Lower lobe of right lung (tissue), 2 donors: Measurements from ENCODE around the gene MEG3. TPM values are rescaled to one million over a fixed set of nuclear protein-coding genes. Genes with fewer than 3 reads are reported as not detected.

Experiments
- ATAC-seq, 2 donors: fragments of 200-7000 bp; cut with Tn5 transposase; one replicate each; pipeline ENCODE4 v1.9.1; 2020 to 2022; ENCODE audit warnings: mild to moderate bottlenecking in 2 of 2, moderate library complexity in 2 of 2
- DNase-seq: peaks from one replicate; pipeline ENCODE4 v3.0.0-alpha.2; 2020
- H3K27ac ChIP-seq: fragments of 200-600 bp; one replicate; pipeline ENCODE4 v1.8.0; 2022
- H3K27me3 ChIP-seq: fragments of 200-600 bp; one replicate; pipeline ENCODE4 v1.8.0; 2022; ENCODE audit warnings: low read depth
- H3K36me3 ChIP-seq: fragments of 200-600 bp; one replicate; pipeline ENCODE4 v1.8.0; 2022; ENCODE audit warnings: mild to moderate bottlenecking
- H3K4me1 ChIP-seq: fragments of 200-600 bp; one replicate; pipeline ENCODE4 v1.8.0; 2022
- H3K4me3 ChIP-seq: fragments of 200-600 bp; one replicate; pipeline ENCODE4 v1.8.0; 2022; ENCODE audit warnings: mild to moderate bottlenecking
- H3K9me3 ChIP-seq: fragments of 200-600 bp; one replicate; pipeline ENCODE4 v1.8.0; 2022
- intact Hi-C: fragments of 100-400 bp; cut with DNase I; formaldehyde crosslinking; loops from one replicate; pipeline ENCODE4 v1.11.0; 2022
- total RNA-seq: library from RNA; stranded (reverse); fragmentation: NEBNext Ultra II Directional; extraction: Animal tissue kit (Norgen Biotek cat#: 25700); gene quantifications from one replicate; pipeline ENCODE4 v1.2.1, GENCODE V29; 2021
- TF ChIP-seq, protein P1 (sequence below): fragments of 200-600 bp; IDR thresholded peaks from one replicate; pipeline ENCODE4 v1.8.0; 2022; ENCODE audit warnings: antibody characterized with exemption, mild to moderate bottlenecking
- donor health status: DM: no; HTN: yes; CAD: no; lungs with severe emphysema.

Gene MEG3
- total RNA-seq, 1 donor from 2014 or later: 16.6 TPM

DNA sequence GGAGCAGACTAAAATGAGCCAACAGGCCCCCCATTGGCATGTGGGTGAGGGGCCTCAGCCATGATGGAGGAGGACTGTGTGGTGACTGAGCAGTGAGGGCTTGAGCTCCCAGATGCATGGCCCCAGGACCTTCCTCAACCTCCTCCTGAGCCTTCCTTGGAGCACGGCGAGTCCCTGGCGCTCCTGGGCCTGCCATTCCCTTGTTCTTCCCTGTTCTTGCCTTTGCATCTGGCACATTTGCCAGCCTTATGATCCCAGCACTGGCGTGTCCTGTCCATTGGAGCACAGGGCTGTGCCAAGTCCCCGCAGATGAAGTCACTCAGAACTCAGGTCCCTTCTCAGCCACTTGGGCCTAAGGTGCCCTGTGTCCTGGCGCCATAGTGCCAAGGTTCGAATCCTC lies 40.3 kb upstream of the MEG3 start:
- Histone ChIP-seq H3K27me3 (peaks cover 8% of the 10 kb centered on the region), H3K4me3 (no peak overlapping the region), H3K36me3 (no peaks in the 10 kb centered on the region), H3K27ac (no peak overlapping the region), H3K9me3 (no peaks in the 10 kb centered on the region), H3K4me1 (no peaks in the 10 kb centered on the region)
- TF ChIP-seq, protein P1, sequence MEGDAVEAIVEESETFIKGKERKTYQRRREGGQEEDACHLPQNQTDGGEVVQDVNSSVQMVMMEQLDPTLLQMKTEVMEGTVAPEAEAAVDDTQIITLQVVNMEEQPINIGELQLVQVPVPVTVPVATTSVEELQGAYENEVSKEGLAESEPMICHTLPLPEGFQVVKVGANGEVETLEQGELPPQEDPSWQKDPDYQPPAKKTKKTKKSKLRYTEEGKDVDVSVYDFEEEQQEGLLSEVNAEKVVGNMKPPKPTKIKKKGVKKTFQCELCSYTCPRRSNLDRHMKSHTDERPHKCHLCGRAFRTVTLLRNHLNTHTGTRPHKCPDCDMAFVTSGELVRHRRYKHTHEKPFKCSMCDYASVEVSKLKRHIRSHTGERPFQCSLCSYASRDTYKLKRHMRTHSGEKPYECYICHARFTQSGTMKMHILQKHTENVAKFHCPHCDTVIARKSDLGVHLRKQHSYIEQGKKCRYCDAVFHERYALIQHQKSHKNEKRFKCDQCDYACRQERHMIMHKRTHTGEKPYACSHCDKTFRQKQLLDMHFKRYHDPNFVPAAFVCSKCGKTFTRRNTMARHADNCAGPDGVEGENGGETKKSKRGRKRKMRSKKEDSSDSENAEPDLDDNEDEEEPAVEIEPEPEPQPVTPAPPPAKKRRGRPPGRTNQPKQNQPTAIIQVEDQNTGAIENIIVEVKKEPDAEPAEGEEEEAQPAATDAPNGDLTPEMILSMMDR: no peak
- ATAC-seq: no peak
- intact Hi-C loops: no loop called here
- DNase-seq: no peak

DNA sequence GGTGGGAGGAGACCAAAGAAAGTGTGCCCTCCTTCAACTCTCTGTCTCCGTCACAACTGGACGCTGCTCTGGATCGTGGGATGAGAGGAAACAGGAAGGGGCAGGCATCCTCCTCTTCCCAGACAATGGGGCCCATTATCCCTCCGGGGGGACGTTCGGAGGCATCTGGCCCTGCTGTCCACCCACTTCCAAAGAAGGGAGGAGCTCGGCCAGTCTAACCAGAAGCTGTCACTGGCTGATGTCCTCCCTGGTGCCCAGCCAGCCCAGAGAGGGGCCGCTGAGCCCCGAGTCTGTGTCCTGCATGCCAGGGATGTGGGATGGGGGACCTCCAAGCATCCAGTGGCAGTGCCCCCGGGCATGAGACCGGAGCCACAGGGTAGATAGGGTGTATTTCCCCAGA lies 39.8 kb upstream of the MEG3 start:
- Histone ChIP-seq H3K27ac (no peak overlapping the region), H3K4me3 (no peak overlapping the region), H3K4me1 (no peaks in the 10 kb centered on the region), H3K27me3 (peaks cover 8% of the 10 kb centered on the region), H3K36me3 (no peaks in the 10 kb centered on the region), H3K9me3 (no peaks in the 10 kb centered on the region)
- no peak for DNase-seq
- intact Hi-C loops: no loop called here
- no peak for ATAC-seq
- TF ChIP-seq, protein P1: no peak

DNA sequence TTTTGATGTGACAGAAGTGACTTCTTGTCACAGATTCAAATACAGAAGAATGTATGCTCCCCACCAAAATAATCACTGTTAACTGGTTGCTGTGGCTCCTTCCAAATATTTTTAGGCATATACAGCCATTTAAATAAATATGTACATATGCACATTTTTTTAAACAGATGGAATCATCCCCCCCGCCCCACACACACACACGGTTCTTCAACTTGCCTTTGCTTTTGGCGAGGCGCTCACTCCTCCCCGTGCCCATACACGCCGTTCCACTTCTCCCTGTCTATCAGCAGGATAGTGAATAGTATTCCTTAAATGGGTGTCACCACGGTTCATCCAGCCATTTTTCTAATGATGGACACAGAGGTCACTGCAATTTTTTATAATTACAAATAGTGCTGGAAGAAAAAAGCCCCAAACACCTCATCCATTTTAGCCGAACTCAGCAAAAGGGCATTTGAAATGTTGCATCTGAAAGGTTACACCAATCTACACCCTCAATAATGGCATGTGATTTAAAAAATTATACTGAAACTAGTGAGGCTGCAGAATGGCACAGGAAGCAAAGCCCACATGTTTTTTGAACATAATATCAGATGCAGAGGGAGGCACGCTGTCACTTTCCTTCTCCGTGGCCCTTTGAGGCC lies 39.2 kb upstream of the MEG3 start:
- Histone ChIP-seq H3K9me3 (no peaks in the 10 kb centered on the region), H3K4me3 (no peak overlapping the region), H3K4me1 (no peaks in the 10 kb centered on the region), H3K27ac (no peak overlapping the region), H3K36me3 (no peaks in the 10 kb centered on the region), H3K27me3 (peaks cover 12% of the 10 kb centered on the region)
- ATAC-seq (no peak), DNase-seq (no peak)
- intact Hi-C loops: no loop called here
- TF ChIP-seq, protein P1: no peak

DNA sequence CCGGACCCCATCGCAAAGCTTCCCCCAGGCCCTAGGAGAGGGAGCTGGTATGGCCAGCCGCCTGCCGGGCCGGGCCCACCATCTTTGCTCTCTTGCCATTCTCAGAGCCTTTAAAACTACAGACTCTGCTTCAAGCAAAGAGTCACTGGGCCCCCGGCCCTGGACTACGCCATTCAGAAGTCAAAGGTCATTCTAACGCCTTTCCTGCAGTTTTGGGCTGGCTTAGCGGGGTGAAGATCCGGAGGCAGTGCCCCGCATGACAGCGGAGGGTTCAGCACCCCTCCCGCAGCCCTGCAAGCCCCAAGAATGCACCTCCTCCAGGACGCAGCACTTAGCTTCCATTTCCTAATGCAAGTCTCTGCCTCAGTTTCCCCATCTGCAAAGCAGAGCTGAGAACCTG lies 38.3 kb upstream of the MEG3 start:
- ATAC-seq (no peak), DNase-seq (no peak)
- no peaks in the 10 kb centered on the region for H3K36me3 ChIP-seq
- H3K9me3 ChIP-seq: no peaks in the 10 kb centered on the region
- no peak overlapping the region for H3K4me3 ChIP-seq
- no peaks in the 10 kb centered on the region for H3K4me1 ChIP-seq
- intact Hi-C loops: no loop called here
- peaks cover 20% of the 10 kb centered on the region for H3K27me3 ChIP-seq
- TF ChIP-seq, protein P1: no peak
- no peak overlapping the region for H3K27ac ChIP-seq

DNA sequence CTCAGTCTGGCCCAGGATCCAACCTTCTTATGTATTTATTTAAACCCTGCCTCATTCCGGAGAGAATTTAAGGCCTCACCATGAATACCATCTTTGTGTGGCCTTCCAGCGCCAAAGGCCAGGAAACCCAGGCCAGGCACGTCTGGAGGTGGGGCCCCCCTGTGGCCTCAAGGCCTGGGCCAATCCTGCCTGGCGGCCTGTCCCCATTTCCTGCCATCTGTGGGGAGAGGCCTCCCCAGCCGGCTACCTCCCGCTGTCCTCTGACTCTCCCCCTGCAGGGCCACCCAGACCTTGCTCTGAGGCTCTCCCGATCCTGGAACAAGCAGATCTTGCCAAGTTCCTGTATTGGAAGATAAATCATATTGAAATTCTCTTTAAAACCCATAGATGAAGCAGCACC lies 37.4 kb upstream of the MEG3 start:
- Histone ChIP-seq H3K4me1 (no peaks in the 10 kb centered on the region), H3K9me3 (no peaks in the 10 kb centered on the region), H3K36me3 (no peaks in the 10 kb centered on the region), H3K4me3 (no peak overlapping the region), H3K27me3 (peaks cover 25% of the 10 kb centered on the region), H3K27ac (no peak overlapping the region)
- ATAC-seq: no peak
- no peak for DNase-seq
- intact Hi-C loops: no loop called here
- TF ChIP-seq, protein P1: no peak
